ENCODE data around the gene LPIN3. TPM values are rescaled to one million over a fixed set of nuclear protein-coding genes. Genes with fewer than 3 reads are reported as not detected.
A peak's percentile ranks its signal among the peaks of the same experiment; 100 is the strongest.

Gene LPIN3
- total and polyA plus RNA-seq, 12 donors = 1.8 to 49.7 (median 9.7) TPM

GRCh38 chr20:41394931-41395666 is 54.5 kb downstream of the LPIN3 start:
- H3K27ac ChIP-seq = peak overlapping the region in 1 of 5 donors; percentile 63

GRCh38 chr20:41395667-41396664 is 55.3 kb downstream of the LPIN3 start:
- intact Hi-C loops (cut with DNase I) = no loop called here
- no peak for TF ChIP-seq POLR2A (IDR thresholded peaks at IDR 0.05)
- TF ChIP-seq CTCF (IDR thresholded peaks at IDR 0.05) = no peak
- Histone ChIP-seq H3K36me3 (replicated peaks in 1 of 2) (no peaks in the 10 kb centered on the region), H3K4me1 (replicated peaks in 1 of 2) (no peaks in the 10 kb centered on the region), H3K4me3 (no peak overlapping the region), H3K9me3 (replicated peaks in 1 of 3) (no peaks in the 10 kb centered on the region), H3K27ac (peak overlapping the region in 2 of 5 donors; percentile 0 to 63), H3K27me3 (no peaks in the 10 kb centered on the region)
- DNase-seq = no peak
- 68 to 86% (median 76%) methylated on average over 9 to 18 of the region's 18 CpGs for whole genome bisulfite sequencing, 4 donors

More at GRCh38 chr20:41394931-41395666, 54.5 kb downstream of the LPIN3 start:
- 42 to 55% (median 51%) methylated on average over 6 to 9 of the region's 9 CpGs for WGBS, 4 donors
- no peak for TF ChIP-seq CTCF (IDR thresholded peaks at IDR 0.05)
- no peak for TF ChIP-seq POLR2A (IDR thresholded peaks at IDR 0.05)
- Histone ChIP-seq H3K27me3 (no peaks in the 10 kb centered on the region), H3K4me1 (replicated peaks in 1 of 2) (no peaks in the 10 kb centered on the region), H3K4me3 (no peak overlapping the region), H3K36me3 (replicated peaks in 1 of 2) (no peaks in the 10 kb centered on the region), H3K9me3 (replicated peaks in 1 of 3) (no peaks in the 10 kb centered on the region)
- peak in 3 of 7 donors; percentile 31 to 42 (median 38) for DNase-seq
- intact Hi-C loops (cut with DNase I) = no loop called here

- peak in 4 of 7 donors; percentile 22 to 66 (median 39) for DNase-seq
Measured at GRCh38 chr20:41398408-41398807, 57.8 kb downstream of the LPIN3 start.

More at GRCh38 chr20:41398408-41398807, 57.8 kb downstream of the LPIN3 start:
- intact Hi-C loops (cut with DNase I) = no loop called here
- Histone ChIP-seq H3K9me3 (replicated peaks in 1 of 3) (no peaks in the 10 kb centered on the region), H3K4me3 (no peak overlapping the region), H3K36me3 (replicated peaks in 1 of 2) (peaks cover 0 to 1% of the 10 kb centered on the region in 2 donors), H3K27me3 (no peaks in the 10 kb centered on the region), H3K4me1 (replicated peaks in 1 of 2) (no peaks in the 10 kb centered on the region), H3K27ac (peak overlapping the region in 1 of 5 donors; percentile 55)
- TF ChIP-seq POLR2A (IDR thresholded peaks at IDR 0.05) (no peak), CTCF (IDR thresholded peaks at IDR 0.05) (no peak)
- 60 to 78% (median 73%) methylated on average over 2 of the region's 2 CpGs for WGBS, 4 donors
